Loucy (cell line): ENCODE data around the gene CTNNA2.

Experiments
- CTCF ChIP-seq: fragments of 200-600 bp; sonication (generic); conservative IDR thresholded peaks from 2 replicates; pipeline ENCODE4 v1.5.1; 2014; ENCODE audit warnings: mild to moderate bottlenecking, antibody characterized with exemption, low read length
- EZH2phosphoT487 ChIP-seq: fragments of 200-600 bp; IDR thresholded peaks from 2 replicates; pipeline ENCODE4 v1.6.1; 2018; ENCODE audit warnings: antibody characterized with exemption, mild to moderate bottlenecking, moderate library complexity, borderline replicate concordance

DNA sequence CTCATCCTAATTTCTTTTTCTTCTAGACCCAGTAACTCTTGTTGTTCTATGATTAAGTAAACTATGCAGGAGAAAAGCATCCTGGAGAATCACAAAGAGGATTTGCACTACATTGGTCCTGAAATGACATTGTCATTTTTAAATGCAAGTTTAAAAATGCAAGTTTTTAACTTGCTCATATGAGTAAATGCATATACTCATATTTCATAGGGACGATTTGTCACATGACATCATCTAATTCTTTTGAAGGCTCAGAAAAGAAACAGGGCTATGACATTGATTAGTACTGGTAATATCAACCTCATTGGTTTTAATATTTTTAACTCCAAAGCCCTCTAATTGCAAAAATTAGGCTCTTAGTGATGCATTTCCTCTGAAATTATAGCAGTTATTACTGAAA, 467.3 kb downstream of the CTNNA2 start:
- TF ChIP-seq CTCF (no peak), EZH2phosphoT487 (no peak)
